ENCODE data around the gene ZFHX2. TPM values are rescaled to one million over a fixed set of nuclear protein-coding genes. Genes with fewer than 3 reads are reported as not detected.

The ZFHX2 gene
- total and polyA plus RNA-seq, 2 of the 13 experiments (the other 11 are each of a cell fraction or from before 2014, with no cell fraction given) = 0.17 to 0.44 TPM

DNA sequence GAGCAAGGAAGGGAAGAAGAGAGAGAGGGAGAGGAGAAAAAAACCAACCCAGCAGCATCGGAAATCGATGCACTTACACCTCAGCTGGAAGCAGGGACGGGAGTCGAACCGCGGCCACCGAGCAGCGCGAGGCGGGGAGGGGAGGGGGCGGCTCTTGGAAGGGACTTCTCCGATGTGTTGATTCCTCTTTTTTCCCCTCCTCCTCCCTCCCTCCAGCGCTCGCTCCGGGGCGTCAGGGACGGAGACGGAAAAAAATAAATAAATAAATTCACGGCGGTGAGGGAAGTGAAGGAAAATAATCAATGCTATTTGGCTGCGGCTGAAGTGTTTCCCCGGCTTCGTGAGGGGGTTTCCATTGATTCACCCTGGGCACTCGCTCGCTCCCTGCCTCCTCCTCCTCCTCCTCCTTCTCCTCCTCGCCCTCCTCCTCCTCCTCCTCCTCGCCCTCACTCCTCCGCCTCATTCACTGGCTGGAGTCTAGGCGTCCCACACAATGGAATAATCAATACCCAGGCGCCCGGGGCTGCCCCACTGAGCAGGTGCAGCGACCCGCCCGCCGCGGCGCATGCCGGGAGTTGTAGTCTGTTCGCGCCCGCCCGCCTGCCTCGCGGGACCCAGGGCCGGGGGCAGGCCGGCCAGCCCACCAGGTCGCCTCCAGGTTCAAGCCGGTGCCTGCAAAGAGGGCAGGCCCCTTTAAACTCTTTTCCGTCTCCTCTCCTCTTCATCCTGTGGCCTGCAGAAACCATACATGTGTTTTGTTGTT lies at the start of gene ZFHX2 (continued):
- TF ChIP-seq GATAD1 (CRISPR knock-in tag; IDR thresholded peaks at IDR 0.05) (peak; percentile 83), GFI1 (CRISPR knock-in tag; IDR thresholded peaks at IDR 0.05; ENCODE audit: borderline replicate concordance) (no peak), RCOR2 (CRISPR knock-in tag; IDR thresholded peaks at IDR 0.05) (peak; percentile 55), HNF4G (IDR thresholded peaks at IDR 0.05; ENCODE audit: borderline replicate concordance, low read depth, low read length) (0 out of 2 replicates have a peak, but pooled peaks have one; percentile 26), HNF4G (CRISPR knock-in tag; IDR thresholded peaks at IDR 0.05; ENCODE audit: borderline replicate concordance, low read depth) (peak; percentile 67; the same call in 1 of the 2 replicates), ZNF562 (CRISPR knock-in tag; IDR thresholded peaks at IDR 0.05; ENCODE audit: borderline replicate concordance) (no peak), HES4 (CRISPR knock-in tag; IDR thresholded peaks at IDR 0.05; ENCODE audit: borderline replicate concordance) (peak; percentile 75), POLR2A (IDR thresholded peaks at IDR 0.05; ENCODE audit: insufficient read depth in 1 of 2, low read depth in 2 of 2, low read length in 2 of 2) (peak in 1 of 2 experiments; percentile 47; a peak in 2 of 4 replicates), CREM (IDR thresholded peaks at IDR 0.05) (peak; percentile 54; the same call in 1 of the 2 replicates), CREM (CRISPR knock-in tag; IDR thresholded peaks at IDR 0.05) (no peak; the same call in 1 of the 2 replicates), ZNF205 (CRISPR knock-in tag; IDR thresholded peaks at IDR 0.05) (0 out of 2 replicates have a peak, but pooled peaks have one; percentile 60), IKZF1 (IDR thresholded peaks at IDR 0.05) (no peak)
- TF ChIP-seq, protein P1, sequence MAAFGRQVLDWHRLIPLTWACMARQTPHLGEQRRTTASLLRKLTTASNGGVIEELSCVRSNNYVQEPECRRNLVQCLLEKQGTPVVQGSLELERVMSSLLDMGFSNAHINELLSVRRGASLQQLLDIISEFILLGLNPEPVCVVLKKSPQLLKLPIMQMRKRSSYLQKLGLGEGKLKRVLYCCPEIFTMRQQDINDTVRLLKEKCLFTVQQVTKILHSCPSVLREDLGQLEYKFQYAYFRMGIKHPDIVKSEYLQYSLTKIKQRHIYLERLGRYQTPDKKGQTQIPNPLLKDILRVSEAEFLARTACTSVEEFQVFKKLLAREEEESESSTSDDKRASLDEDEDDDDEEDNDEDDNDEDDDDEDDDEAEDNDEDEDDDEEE (CRISPR knock-in tag; IDR thresholded peaks at IDR 0.05) = peak; percentile 98
- TF ChIP-seq, protein P2, sequence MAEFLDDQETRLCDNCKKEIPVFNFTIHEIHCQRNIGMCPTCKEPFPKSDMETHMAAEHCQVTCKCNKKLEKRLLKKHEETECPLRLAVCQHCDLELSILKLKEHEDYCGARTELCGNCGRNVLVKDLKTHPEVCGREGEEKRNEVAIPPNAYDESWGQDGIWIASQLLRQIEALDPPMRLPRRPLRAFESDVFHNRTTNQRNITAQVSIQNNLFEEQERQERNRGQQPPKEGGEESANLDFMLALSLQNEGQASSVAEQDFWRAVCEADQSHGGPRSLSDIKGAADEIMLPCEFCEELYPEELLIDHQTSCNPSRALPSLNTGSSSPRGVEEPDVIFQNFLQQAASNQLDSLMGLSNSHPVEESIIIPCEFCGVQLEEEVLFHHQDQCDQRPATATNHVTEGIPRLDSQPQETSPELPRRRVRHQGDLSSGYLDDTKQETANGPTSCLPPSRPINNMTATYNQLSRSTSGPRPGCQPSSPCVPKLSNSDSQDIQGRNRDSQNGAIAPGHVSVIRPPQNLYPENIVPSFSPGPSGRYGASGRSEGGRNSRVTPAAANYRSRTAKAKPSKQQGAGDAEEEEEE (CRISPR knock-in tag; IDR thresholded peaks at IDR 0.05; ENCODE audit: borderline replicate concordance) = peak; percentile 59; the same call in 1 of the 2 replicates
- TF ChIP-seq, protein P3, sequence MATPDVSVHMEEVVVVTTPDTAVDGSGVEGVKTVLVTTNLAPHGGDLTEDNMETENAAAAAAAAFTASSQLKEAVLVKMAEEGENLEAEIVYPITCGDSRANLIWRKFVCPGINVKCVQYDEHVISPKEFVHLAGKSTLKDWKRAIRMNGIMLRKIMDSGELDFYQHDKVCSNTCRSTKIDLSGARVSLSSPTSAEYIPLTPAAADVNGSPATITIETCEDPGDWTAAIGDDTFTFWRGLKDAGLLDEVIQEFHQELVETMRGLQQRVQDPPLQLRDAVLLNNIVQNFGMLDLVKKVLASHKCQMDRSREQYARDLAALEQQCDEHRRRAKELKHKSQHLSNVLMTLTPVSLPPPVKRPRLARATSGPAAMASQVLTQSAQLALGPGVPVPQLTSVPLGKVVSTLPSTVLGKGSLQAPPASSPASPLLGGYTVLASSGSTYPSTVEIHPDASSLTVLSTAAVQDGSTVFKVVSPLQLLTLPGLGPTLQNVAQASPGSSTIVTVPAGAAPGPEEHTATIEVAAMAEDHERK (CRISPR knock-in tag; IDR thresholded peaks at IDR 0.05; ENCODE audit: low read depth) = no peak
- TF ChIP-seq, protein P4, sequence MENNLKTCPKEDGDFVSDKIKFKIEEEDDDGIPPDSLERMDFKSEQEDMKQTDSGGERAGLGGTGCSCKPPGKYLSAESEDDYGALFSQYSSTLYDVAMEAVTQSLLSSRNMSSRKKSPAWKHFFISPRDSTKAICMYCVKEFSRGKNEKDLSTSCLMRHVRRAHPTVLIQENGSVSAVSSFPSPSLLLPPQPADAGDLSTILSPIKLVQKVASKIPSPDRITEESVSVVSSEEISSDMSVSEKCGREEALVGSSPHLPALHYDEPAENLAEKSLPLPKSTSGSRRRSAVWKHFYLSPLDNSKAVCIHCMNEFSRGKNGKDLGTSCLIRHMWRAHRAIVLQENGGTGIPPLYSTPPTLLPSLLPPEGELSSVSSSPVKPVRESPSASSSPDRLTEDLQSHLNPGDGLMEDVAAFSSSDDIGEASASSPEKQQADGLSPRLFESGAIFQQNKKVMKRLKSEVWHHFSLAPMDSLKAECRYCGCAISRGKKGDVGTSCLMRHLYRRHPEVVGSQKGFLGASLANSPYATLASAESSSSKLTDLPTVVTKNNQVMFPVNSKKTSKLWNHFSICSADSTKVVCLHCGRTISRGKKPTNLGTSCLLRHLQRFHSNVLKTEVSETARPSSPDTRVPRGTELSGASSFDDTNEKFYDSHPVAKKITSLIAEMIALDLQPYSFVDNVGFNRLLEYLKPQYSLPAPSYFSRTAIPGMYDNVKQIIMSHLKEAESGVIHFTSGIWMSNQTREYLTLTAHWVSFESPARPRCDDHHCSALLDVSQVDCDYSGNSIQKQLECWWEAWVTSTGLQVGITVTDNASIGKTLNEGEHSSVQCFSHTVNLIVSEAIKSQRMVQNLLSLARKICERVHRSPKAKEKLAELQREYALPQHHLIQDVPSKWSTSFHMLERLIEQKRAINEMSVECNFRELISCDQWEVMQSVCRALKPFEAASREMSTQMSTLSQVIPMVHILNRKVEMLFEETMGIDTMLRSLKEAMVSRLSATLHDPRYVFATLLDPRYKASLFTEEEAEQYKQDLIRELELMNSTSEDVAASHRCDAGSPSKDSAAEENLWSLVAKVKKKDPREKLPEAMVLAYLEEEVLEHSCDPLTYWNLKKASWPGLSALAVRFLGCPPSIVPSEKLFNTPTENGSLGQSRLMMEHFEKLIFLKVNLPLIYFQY (CRISPR knock-in tag; IDR thresholded peaks at IDR 0.05; ENCODE audit: borderline replicate concordance) = peak; percentile 68; the same call in 1 of the 2 replicates
- TF ChIP-seq, protein P5, sequence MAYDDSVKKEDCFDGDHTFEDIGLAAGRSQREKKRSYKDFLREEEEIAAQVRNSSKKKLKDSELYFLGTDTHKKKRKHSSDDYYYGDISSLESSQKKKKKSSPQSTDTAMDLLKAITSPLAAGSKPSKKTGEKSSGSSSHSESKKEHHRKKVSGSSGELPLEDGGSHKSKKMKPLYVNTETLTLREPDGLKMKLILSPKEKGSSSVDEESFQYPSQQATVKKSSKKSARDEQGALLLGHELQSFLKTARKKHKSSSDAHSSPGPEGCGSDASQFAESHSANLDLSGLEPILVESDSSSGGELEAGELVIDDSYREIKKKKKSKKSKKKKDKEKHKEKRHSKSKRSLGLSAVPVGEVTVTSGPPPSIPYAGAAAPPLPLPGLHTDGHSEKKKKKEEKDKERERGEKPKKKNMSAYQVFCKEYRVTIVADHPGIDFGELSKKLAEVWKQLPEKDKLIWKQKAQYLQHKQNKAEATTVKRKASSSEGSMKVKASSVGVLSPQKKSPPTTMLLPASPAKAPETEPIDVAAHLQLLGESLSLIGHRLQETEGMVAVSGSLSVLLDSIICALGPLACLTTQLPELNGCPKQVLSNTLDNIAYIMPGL (CRISPR knock-in tag; IDR thresholded peaks at IDR 0.05; ENCODE audit: borderline replicate concordance in 1 of 2, low read depth in 1 of 2) = peak; percentile 27 to 91; a peak in 3 of 4 replicates

All from HepG2 (cell line).